GM12864 (cell line): ENCODE measurements around the gene PGLYRP1.
A peak's percentile ranks its signal among the peaks of the same experiment; 100 is the strongest.

Experiments
- DNase-seq: peaks from one replicate; pipeline ENCODE4 v3.0.0-alpha.2; 2011; ENCODE audit warnings: low read depth
- H3K4me3 ChIP-seq: 2 replicates; pipeline ENCODE4 v1.5.1; 2011; ENCODE audit warnings: mild to moderate bottlenecking, low read depth, low read length, control low read depth
- CTCF ChIP-seq: IDR thresholded peaks from 2 replicates; pipeline ENCODE4 v1.5.1; 2011; ENCODE audit warnings: low read depth, mild to moderate bottlenecking, moderate library complexity, low read length, control low read depth, inconsistent platforms; ENCODE audit errors: missing control alignments

PGLYRP1 gene

GRCh38 chr19:46002678-46003275, 20.1 kb downstream of the PGLYRP1 start:
- TF ChIP-seq CTCF = no peak
- H3K4me3 ChIP-seq = no peak overlapping the region
- DNase-seq = no peak

GRCh38 chr19:46000491-46001246, 22.2 kb downstream of the PGLYRP1 start:
- DNase-seq = no peak
- no peak overlapping the region for H3K4me3 ChIP-seq
- no peak for TF ChIP-seq CTCF

- no peak for DNase-seq
- no peak overlapping the region for H3K4me3 ChIP-seq
- TF ChIP-seq CTCF = no peak
Measured at GRCh38 chr19:45999653-46000121, 23.2 kb downstream of the PGLYRP1 start.

GRCh38 chr19:45998834-45999233, 24.0 kb downstream of the PGLYRP1 start:
- TF ChIP-seq CTCF = no peak
- H3K4me3 ChIP-seq = no peak overlapping the region
- no peak for DNase-seq

GRCh38 chr19:45996933-45997332, 25.9 kb downstream of the PGLYRP1 start:
- no peak overlapping the region for H3K4me3 ChIP-seq
- no peak for TF ChIP-seq CTCF
- no peak for DNase-seq

GRCh38 chr19:45995715-45996385, 27.0 kb downstream of the PGLYRP1 start:
- H3K4me3 ChIP-seq = peak overlapping the region; percentile 64
- no peak for TF ChIP-seq CTCF
- no peak for DNase-seq
